GM19463 (cell line): ENCODE results near the gene WNK2.

Experiments used
- ATAC-seq: cut with Tn5 transposase; IDR thresholded peaks from one replicate; pipeline ENCODE4 v1.9.1; 2021; ENCODE audit warnings: mild to moderate bottlenecking, moderate library complexity; ENCODE audit not compliant: unreplicated experiment

WNK2 gene

GRCh38 chr9:93263334-93264229 lies 79.6 kb downstream of the WNK2 start:
- no peak for ATAC-seq

- no peak for ATAC-seq
Observed at GRCh38 chr9:93264338-93265125, 80.6 kb downstream of the WNK2 start.

- ATAC-seq = no peak
Observed at GRCh38 chr9:93265301-93265971, 81.5 kb downstream of the WNK2 start.

GRCh38 chr9:93265972-93266371 lies 82.0 kb downstream of the WNK2 start:
- no peak for ATAC-seq

- no peak for ATAC-seq
Observed at GRCh38 chr9:93266521-93267001, 82.6 kb downstream of the WNK2 start.

- no peak for ATAC-seq
Observed at GRCh38 chr9:93267091-93267541, 83.2 kb downstream of the WNK2 start.

GRCh38 chr9:93267681-93268505 lies 84.0 kb downstream of the WNK2 start:
- ATAC-seq = no peak

GRCh38 chr9:93268551-93269314 lies 84.8 kb downstream of the WNK2 start:
- no peak for ATAC-seq

- no peak for ATAC-seq
Observed at GRCh38 chr9:93270976-93271375, 87.0 kb downstream of the WNK2 start.

- ATAC-seq = no peak
Observed at GRCh38 chr9:93276973-93277372, 93.0 kb downstream of the WNK2 start.

- no peak for ATAC-seq
Observed at GRCh38 chr9:93278144-93278543, 94.2 kb downstream of the WNK2 start.

- ATAC-seq = no peak
Observed at GRCh38 chr9:93280661-93281259, 96.8 kb downstream of the WNK2 start.

- ATAC-seq = no peak
Observed at GRCh38 chr9:93286252-93287188, 102.6 kb downstream of the WNK2 start.

- no peak for ATAC-seq
Observed at GRCh38 chr9:93287189-93287552, 103.2 kb downstream of the WNK2 start.

- ATAC-seq = no peak
Observed at GRCh38 chr9:93287593-93287992, 103.7 kb downstream of the WNK2 start.

GRCh38 chr9:93288341-93288740 lies 104.4 kb downstream of the WNK2 start:
- no peak for ATAC-seq

- ATAC-seq = no peak
Observed at GRCh38 chr9:93288891-93289883, 105.2 kb downstream of the WNK2 start.
